Central memory CD8-positive, alpha-beta T cell (primary cell): ENCODE measurements around the gene DENND1A.

ENCODE experiments used
- ATAC-seq: fragments of 150-1000 bp; cut with Tn5 transposase; replicated peaks from 2 replicates; pipeline ENCODE4 v1.10.0; 2022; ENCODE audit warnings: mild to moderate bottlenecking, moderate FRiP score, moderate number of reproducible peaks; ENCODE audit not compliant: poor library complexity, severe bottlenecking; ENCODE audit errors: extremely low read depth
- DNase-seq, 2 donors: peaks; one replicate each; pipeline ENCODE4 v3.0.0; 2021; ENCODE audit warnings: low spot score in 2 of 2
- H3K27ac Mint-ChIP-seq: one replicate; pipeline ENCODE4 v1.8.0; 2022; ENCODE audit warnings: low read depth, mild to moderate bottlenecking, moderate library complexity, mixed read lengths
- H3K27me3 Mint-ChIP-seq: one replicate; pipeline ENCODE4 v1.8.0; 2022; ENCODE audit warnings: mixed read lengths
- H3K36me3 Mint-ChIP-seq: one replicate; pipeline ENCODE4 v1.8.0; 2022; ENCODE audit warnings: mild to moderate bottlenecking, moderate library complexity, mixed read lengths; ENCODE audit not compliant: insufficient read depth
- H3K4me1 Mint-ChIP-seq: one replicate; pipeline ENCODE4 v1.8.0; 2022; ENCODE audit warnings: mixed read lengths
- H3K4me3 Mint-ChIP-seq: one replicate; pipeline ENCODE4 v1.8.0; 2022; ENCODE audit warnings: mild to moderate bottlenecking, moderate library complexity, mixed read lengths
- H3K9me3 Mint-ChIP-seq: one replicate; pipeline ENCODE4 v1.8.0; 2022; ENCODE audit warnings: mixed read lengths

Gene DENND1A

DNA sequence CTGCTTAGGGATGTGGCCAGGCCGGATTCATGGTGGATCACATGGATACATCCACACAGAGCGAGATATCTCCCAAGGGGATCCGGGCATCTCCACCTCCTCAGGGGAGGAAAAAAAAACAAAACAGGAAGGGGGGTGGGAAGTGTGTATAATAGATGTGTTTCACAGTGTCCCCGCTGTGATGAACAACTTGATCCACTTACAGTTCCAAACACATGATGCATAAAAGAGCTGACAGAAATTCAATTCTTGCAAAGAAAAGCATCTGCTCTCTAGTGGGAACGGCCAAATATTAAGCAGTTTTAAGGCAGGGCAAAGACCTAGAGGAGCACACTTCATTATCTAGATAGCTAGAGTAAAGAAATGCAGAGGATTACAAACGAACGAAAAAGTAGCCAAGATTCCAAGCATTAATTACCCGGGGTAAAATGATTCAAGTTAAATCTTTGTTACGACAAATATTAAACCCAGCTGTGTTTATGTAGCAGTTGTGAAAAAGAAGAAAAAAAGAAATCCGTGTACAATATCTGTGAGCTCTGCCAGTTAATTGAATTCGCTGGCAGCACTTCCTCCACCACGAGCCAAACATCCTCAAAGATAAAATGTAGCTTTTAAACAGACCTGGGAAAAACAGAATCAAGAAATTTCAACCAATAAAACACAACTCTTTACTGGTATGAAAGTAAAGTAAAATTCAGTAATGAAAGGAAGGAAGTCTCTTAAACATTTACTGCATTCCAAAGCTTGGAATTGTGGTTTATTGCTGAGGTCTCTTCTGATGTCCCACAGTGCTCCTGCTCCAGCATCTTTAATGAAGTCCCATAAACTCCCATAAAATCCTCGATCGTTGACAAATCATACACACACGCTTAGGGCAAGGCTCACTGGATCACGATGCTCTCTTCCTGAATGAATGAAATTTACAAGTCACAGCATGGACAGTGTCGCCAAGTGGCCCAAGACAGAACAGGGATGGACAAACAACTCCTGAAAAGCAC, 360.9 kb downstream of the DENND1A start:
- H3K9me3 Mint-ChIP-seq: no peaks in the 10 kb centered on the region
- no peak overlapping the region for H3K4me3 Mint-ChIP-seq
- no peak overlapping the region for H3K27ac Mint-ChIP-seq
- H3K27me3 Mint-ChIP-seq: no peaks in the 10 kb centered on the region
- DNase-seq (no peak), ATAC-seq (no peak)
- no peaks in the 10 kb centered on the region for H3K36me3 Mint-ChIP-seq
- peaks cover 5% of the 10 kb centered on the region for H3K4me1 Mint-ChIP-seq

DNA sequence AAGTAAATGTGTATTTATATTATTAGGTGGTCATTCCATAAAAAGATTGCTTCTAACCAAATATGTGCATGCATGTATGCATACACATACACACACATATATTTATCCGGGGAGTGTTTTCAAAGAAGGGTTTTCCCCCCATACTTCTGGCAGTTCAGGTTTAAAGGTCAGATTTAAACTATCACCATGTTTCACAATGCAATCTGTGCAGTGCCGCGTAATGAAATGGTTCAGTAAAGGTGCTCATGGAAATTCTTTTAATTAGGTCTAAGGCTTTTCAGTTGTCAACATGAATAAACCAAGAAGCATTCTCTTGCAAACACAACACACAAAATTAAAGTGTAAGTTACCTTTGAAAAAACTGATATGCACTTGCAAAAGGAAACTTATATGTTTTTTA, 362.9 kb downstream of the DENND1A start:
- no peak overlapping the region for H3K27ac Mint-ChIP-seq
- ATAC-seq: no peak
- no peaks in the 10 kb centered on the region for H3K36me3 Mint-ChIP-seq
- DNase-seq: no peak
- no peak overlapping the region for H3K4me3 Mint-ChIP-seq
- no peaks in the 10 kb centered on the region for H3K9me3 Mint-ChIP-seq
- H3K27me3 Mint-ChIP-seq: no peaks in the 10 kb centered on the region
- H3K4me1 Mint-ChIP-seq: peaks cover 16% of the 10 kb centered on the region

DNA sequence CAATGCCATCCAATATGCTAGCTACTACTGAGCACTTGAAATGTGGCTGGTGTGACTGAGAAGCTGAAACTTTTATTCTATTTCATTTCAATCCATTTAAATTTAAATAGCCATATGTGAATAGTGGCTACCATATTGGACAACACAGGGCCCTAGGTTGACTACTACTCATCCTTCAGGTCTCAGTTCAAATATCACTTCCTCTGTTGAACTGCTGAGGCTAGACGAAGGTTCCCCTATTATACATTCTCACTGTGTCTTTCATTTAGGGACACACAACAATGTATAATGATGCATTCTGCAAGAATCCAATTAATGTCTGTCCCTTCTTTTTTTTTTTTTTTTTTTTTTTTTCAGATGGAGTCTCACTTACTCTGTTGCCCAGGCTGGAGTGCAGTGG, 365.3 kb downstream of the DENND1A start:
- no peak for DNase-seq
- H3K27ac Mint-ChIP-seq: no peak overlapping the region

DNA sequence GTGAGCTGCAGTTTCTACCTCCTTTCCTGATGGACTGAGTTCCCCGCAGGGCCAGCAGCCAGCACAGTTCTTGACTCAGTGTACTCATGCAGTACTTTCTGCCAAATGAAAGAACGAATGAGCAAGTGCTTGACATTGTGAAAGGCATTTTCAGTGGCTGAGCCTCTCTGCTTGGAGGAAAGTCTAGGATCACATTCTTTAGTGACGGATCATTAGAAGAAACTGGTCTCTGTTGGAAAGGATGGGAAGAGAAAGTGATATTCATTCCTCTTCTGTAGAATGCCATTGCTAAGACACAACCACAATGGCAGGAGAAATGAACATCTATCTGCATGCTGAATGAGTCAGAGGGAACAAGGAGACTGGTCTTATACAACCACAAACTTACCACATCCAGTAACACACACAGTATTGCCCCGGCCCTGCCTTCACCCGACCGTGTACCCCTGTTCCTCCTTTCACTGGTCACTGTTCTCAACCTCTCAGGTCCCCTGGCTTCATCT, 367.0 kb downstream of the DENND1A start:
- peaks cover 16% of the 10 kb centered on the region for H3K4me1 Mint-ChIP-seq
- DNase-seq: no peak
- peak overlapping the region; percentile 71 for H3K27ac Mint-ChIP-seq

More for the DNA sequence above, 365.3 kb downstream of the DENND1A start:
- Mint-ChIP-seq H3K4me3 (no peak overlapping the region), H3K4me1 (peaks cover 16% of the 10 kb centered on the region), H3K27me3 (no peaks in the 10 kb centered on the region), H3K9me3 (no peaks in the 10 kb centered on the region), H3K36me3 (no peaks in the 10 kb centered on the region)
- no peak for ATAC-seq

DNA sequence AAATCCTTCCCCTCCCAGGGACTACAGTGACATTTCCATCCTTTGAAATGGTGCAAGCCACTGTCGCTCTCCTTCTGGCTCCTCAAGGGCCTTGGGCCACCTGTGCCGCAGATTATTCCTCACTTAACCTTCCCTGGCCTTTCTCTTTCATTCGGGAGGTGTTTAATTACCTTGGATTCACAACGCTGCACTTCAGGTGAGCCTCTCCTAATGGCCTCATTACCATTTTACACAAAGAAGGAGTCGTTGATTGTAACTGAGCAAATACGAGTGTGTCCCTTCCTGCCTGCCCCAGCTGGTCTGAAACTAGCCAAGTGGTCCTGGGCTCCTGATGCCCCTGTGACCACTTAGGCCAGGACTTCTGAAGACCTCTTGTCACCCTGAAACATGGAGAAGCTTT, 368.9 kb downstream of the DENND1A start:
- Mint-ChIP-seq H3K9me3 (no peaks in the 10 kb centered on the region), H3K27me3 (no peaks in the 10 kb centered on the region), H3K27ac (no peak overlapping the region), H3K4me1 (peaks cover 16% of the 10 kb centered on the region), H3K36me3 (no peaks in the 10 kb centered on the region), H3K4me3 (no peak overlapping the region)
- no peak for DNase-seq
- no peak for ATAC-seq

More for the DNA sequence above, 367.0 kb downstream of the DENND1A start:
- H3K27me3 Mint-ChIP-seq: no peaks in the 10 kb centered on the region
- H3K36me3 Mint-ChIP-seq: no peaks in the 10 kb centered on the region
- H3K4me3 Mint-ChIP-seq: no peak overlapping the region
- peak; percentile 60 for ATAC-seq
- no peaks in the 10 kb centered on the region for H3K9me3 Mint-ChIP-seq

DNA sequence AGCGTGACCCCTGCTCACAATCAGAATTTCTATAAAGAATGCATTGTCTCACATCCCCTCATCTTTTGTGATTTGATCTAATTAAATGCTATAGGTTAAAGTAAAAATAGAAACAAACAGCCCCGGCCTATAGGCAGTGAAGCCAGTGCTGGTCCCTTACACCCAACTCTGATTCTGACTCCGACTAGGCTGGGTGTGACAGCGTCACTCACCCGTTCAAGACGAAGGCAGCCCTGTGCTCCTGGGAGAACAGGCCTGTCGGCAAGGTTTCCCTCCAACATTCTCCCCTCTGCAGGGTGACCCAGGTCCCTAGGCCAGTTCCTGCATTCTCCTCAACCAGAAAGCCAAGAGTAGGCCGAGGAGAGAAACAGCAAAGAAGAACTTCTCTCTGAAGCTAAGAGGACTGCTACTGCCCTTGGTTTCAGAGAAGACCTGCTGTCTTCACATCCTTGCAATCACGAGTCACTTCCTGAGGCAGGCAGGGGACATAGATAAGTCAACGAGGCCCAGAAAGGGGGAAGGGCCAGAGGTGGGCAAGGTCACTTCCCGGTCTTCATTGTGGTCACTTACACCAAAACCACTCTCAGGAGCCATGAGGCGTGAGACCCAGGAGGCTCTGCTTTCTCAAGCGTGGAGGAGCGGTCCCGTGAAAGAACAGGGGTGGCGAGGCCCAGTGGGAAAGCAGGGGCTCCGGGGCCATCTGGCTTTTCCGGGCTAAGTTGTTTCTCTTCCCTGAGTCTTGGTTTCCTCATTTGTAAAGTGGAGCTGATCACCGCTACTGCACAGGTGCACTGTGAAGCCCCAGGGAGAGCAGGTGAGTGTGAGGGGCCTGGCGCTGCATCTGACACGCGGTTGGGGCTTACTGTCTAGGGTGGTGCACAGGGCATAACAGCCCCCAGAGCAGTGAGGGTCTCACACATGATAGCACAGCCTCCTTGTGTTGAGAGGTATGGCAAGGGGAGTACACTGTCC, 373.2 kb downstream of the DENND1A start:
- peaks cover 3% of the 10 kb centered on the region for H3K4me1 Mint-ChIP-seq
- no peaks in the 10 kb centered on the region for H3K27me3 Mint-ChIP-seq
- H3K4me3 Mint-ChIP-seq: no peak overlapping the region
- DNase-seq: no peak
- peaks cover under 1% of the 10 kb centered on the region for H3K36me3 Mint-ChIP-seq
- no peak overlapping the region for H3K27ac Mint-ChIP-seq
- ATAC-seq: no peak
- no peaks in the 10 kb centered on the region for H3K9me3 Mint-ChIP-seq

DNA sequence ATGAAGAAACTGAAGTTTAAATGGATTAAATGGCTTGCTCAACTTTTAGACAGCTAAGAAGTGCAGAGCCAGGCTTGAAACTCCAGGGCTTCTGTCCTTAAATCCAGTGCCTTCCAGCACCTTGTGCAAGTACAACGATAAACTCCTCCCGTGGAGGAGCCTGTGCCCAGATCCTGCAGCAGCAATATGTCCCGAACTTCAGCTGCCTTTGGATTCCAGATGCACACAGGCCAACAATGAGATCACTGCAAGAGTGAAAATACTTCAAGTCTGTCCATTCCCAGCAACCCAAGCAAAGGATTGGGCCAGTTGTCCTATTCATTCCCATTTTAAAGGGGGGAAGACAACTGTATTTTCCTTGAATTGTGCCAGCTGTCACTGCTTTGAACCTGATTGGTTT, 374.3 kb downstream of the DENND1A start:
- Mint-ChIP-seq H3K27ac (no peak overlapping the region), H3K36me3 (peaks cover 3% of the 10 kb centered on the region), H3K4me3 (no peak overlapping the region), H3K9me3 (no peaks in the 10 kb centered on the region), H3K4me1 (peaks cover 6% of the 10 kb centered on the region), H3K27me3 (no peaks in the 10 kb centered on the region)
- no peak for DNase-seq
- no peak for ATAC-seq

DNA sequence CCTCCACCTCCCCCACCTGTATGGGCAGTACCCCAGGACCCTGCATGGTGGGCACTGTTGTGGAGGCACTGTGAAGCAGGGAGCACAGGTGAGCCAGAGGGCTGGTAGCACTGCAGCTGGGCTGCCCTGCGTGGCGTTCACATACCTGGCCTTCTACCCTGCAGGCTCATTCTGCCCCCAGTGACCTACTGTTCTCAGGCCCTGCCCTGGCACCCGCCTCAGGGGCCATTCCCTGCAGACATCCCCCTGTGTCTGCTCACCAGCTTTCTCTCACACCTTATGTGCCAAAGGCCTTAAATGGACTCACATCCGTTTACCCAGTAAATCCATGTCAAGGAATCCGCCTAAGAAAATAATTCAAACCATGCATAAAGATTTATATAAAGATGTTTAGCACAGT, 377.4 kb downstream of the DENND1A start:
- Mint-ChIP-seq H3K9me3 (no peaks in the 10 kb centered on the region), H3K27ac (no peak overlapping the region), H3K36me3 (peaks cover 4% of the 10 kb centered on the region), H3K4me1 (peaks cover 6% of the 10 kb centered on the region), H3K4me3 (no peak overlapping the region), H3K27me3 (no peaks in the 10 kb centered on the region)
- no peak for ATAC-seq
- DNase-seq: no peak

DNA sequence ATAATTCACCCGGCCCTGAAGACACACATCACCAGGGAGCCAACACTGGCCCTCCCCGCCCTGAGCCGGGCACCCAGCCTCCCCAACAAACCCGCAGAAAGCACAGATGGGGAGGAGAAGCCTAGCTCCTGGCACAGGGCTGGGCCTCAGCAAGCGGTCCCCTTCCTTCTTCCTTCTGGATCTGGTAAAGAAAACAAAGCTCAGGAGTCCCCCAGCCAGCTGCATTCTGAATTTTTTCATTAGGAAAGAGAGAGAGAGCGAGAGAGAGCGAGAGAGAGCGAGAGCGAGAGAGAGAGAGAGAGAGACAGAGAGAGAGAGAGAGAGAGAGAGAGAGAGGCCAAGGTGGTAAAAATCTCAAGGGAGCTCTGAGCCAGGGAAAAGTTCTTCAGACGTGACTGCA, 378.2 kb downstream of the DENND1A start:
- H3K4me3 Mint-ChIP-seq: no peak overlapping the region
- H3K9me3 Mint-ChIP-seq: no peaks in the 10 kb centered on the region
- DNase-seq: no peak
- peaks cover 6% of the 10 kb centered on the region for H3K4me1 Mint-ChIP-seq
- H3K27me3 Mint-ChIP-seq: no peaks in the 10 kb centered on the region
- H3K36me3 Mint-ChIP-seq: peaks cover 4% of the 10 kb centered on the region
- ATAC-seq: no peak
- no peak overlapping the region for H3K27ac Mint-ChIP-seq

DNA sequence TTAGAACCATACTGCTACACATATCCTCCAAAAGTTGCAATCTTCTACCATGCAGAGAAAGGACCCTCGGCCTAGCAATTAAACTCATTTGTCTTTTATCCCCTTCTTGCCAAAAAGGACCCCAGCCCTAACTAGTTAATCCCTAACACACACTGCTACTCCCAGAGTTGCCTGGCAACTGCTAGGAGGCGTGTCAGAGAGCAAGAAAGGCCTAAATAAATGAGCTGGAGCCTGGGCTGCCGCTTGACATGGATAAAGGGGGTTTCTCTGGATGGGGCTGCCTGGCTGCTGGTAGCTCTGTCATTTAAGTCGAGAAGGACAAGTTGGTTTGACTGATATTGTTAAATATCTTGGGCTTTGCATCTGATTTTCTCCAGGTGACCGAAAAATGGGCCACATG, 379.1 kb downstream of the DENND1A start:
- ATAC-seq: no peak
- no peak for DNase-seq
- no peak overlapping the region for H3K4me3 Mint-ChIP-seq
- H3K9me3 Mint-ChIP-seq: no peaks in the 10 kb centered on the region
- peaks cover 6% of the 10 kb centered on the region for H3K4me1 Mint-ChIP-seq
- no peaks in the 10 kb centered on the region for H3K27me3 Mint-ChIP-seq
- no peak overlapping the region for H3K27ac Mint-ChIP-seq
- peaks cover 4% of the 10 kb centered on the region for H3K36me3 Mint-ChIP-seq

DNA sequence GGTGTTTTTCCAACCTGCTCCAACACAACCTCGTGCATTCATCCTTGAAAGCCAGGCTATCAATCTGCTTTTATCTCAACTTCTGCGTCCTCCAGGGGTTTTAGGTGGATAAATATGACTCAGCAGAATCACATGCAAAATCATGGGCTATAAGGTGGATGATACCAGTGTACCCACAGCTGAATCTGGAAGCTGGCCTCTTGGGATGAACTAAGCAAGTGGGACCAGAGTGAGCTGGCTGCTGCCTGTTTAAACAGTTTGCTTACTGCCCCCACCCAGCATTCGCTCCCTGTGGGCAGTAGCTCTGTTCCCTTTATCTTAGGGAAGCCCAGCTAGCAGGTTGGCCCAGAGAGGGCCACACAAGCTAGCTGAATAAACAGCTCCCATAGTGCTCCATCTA, 379.9 kb downstream of the DENND1A start:
- DNase-seq (no peak), ATAC-seq (no peak)
- no peak overlapping the region for H3K4me3 Mint-ChIP-seq
- H3K36me3 Mint-ChIP-seq: peaks cover 4% of the 10 kb centered on the region
- no peak overlapping the region for H3K27ac Mint-ChIP-seq
- peaks cover 6% of the 10 kb centered on the region for H3K4me1 Mint-ChIP-seq
- no peaks in the 10 kb centered on the region for H3K27me3 Mint-ChIP-seq
- H3K9me3 Mint-ChIP-seq: no peaks in the 10 kb centered on the region

DNA sequence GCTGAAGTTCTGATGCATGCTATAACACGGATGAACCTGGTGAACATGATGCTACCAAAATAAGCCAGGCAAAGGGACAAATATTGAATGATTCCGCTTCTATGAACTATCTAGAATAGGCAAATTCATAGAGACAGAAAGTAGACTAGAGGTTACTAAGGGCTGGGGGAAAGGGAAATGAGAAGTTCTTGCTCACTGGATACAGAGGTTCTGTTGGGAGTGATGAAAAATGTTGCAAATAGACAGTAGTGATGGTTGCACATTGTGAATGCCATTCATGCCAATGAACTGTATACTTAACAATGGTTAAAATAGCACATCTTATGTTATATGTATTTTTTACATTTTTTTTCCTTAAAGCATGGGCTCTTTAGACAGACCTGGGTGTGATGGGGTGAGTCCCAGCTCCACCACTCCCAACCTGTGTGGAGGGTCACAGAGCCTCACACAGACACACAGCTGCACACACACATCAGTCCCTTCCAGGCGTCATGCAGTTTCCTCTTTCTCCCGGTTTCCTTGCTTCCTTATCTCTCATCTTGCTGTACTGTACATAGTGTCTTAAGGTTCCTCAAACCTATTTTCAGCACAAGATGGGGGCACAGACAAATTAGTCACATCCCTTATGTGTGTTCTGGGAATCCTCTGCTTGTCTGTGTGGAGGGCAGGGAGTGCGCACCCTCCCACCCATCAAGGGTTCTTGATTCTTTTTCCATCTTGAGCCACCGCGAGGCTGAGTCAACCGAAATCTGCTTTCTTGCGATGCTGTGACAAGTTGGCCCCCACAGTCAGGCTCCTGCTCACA, 381.0 kb downstream of the DENND1A start:
- Mint-ChIP-seq H3K36me3 (peaks cover 4% of the 10 kb centered on the region), H3K4me1 (peaks cover 6% of the 10 kb centered on the region), H3K27me3 (no peaks in the 10 kb centered on the region), H3K9me3 (no peaks in the 10 kb centered on the region), H3K27ac (no peak overlapping the region), H3K4me3 (no peak overlapping the region)
- DNase-seq (no peak), ATAC-seq (no peak)
